ENCODE results near the gene RFTN1. TPM values are rescaled to one million over a fixed set of nuclear protein-coding genes. Genes with fewer than 3 reads are reported as not detected.

Gene RFTN1
- total and polyA plus RNA-seq, 10 of the 15 experiments (the other 5 are each of a cell fraction or from before 2014, with no cell fraction given), result 20.6 to 213 (median 147) TPM

- 70% methylated on average over 5 of the region's 5 CpGs for WGBS (ENCODE audit: insufficient coverage, insufficient replicate concordance, low lambda C conversion rate, missing lambda C conversion rate)
- Histone ChIP-seq H3K27ac (ENCODE audit: control insufficient read depth, insufficient read depth) (peak overlapping the region; percentile 5; the same call in 1 of the 2 replicates), H3K79me2 (ENCODE audit: control insufficient read depth, insufficient read depth, low read length) (peaks cover 97% of the 10 kb centered on the region), H3K4me3 (no peak overlapping the region), H3K36me3 (ENCODE audit: control insufficient read depth in 2 of 2, insufficient read depth in 2 of 2, low read length in 1 of 2) (peaks cover 7 to 20% of the 10 kb centered on the region in 2 experiments), H4K20me1 (ENCODE audit: control insufficient read depth, insufficient read depth) (0 out of 2 replicates have a peak, but pooled peaks cover 2% of the 10 kb centered on the region), H3K4me1 (ENCODE audit: control insufficient read depth, insufficient read depth, low read length) (peaks cover 54% of the 10 kb centered on the region), H3K9me3 (replicated peaks; ENCODE audit: control insufficient read depth, insufficient read depth, low read length) (peaks cover 2% of the 10 kb centered on the region; the same call in 2 of the 3 replicates), H3K27me3 (replicated peaks in 1 of 2; ENCODE audit: control insufficient read depth in 2 of 2, insufficient read depth in 2 of 2, low read length in 1 of 2) (no peaks in the 10 kb centered on the region), H2AFZ (ENCODE audit: control insufficient read depth, low read depth, low read length) (no peak overlapping the region), H3K4me2 (ENCODE audit: control insufficient read depth, insufficient read depth) (no peak overlapping the region), H3K9ac (ENCODE audit: control insufficient read depth, insufficient read depth, low read length) (no peak overlapping the region)
- CTCF ChIA-PET, result interaction anchor here (0.9 to 4.1 kb wide), 6 partner anchors 14 to 208 kb away, joined by 3 to 29 read pairs (median 4); no protein-coding TSS in a partner anchor
- DNase-seq (ENCODE audit: low read depth, low spot score), result no peak
- ATAC-seq, result peak; percentile 39
- intact Hi-C loops (cut with micrococcal nuclease; ENCODE audit: unreplicated experiment), result no loop called here
- RAD21 ChIA-PET (ENCODE audit: unreplicated experiment), result interaction anchor here (1.0 to 7.0 kb wide), 8 partner anchors 10 to 158 kb away, joined by 3 to 70 read pairs (median 10); no protein-coding TSS in a partner anchor
- POLR2A ChIA-PET, result interaction anchor here (0.7 to 5.4 kb wide), 10 partner anchors 9 to 134 kb away, joined by 3 to 47 read pairs (median 6); no protein-coding TSS in a partner anchor
- in situ Hi-C loops (cut with MboI), result no loop called here
- no TSS peak for BruUV-seq (replicated peaks)
- no peak for FAIRE-seq
- SMC1A ChIA-PET (ENCODE audit: uncharacterized antibody, unreplicated experiment), result interaction anchor here (0.6 to 25.8 kb wide), 18 partner anchors 8 to 131 kb away, joined by 3 to 295 read pairs (median 4); no protein-coding TSS in a partner anchor
- TF ChIP-seq SMAD5 (IDR thresholded peaks at IDR 0.05; ENCODE audit: low read depth), result no peak
- TF ChIP-seq CREB1 (IDR thresholded peaks at IDR 0.05; ENCODE audit: low read depth), result no peak
- TF ChIP-seq, protein P1, sequence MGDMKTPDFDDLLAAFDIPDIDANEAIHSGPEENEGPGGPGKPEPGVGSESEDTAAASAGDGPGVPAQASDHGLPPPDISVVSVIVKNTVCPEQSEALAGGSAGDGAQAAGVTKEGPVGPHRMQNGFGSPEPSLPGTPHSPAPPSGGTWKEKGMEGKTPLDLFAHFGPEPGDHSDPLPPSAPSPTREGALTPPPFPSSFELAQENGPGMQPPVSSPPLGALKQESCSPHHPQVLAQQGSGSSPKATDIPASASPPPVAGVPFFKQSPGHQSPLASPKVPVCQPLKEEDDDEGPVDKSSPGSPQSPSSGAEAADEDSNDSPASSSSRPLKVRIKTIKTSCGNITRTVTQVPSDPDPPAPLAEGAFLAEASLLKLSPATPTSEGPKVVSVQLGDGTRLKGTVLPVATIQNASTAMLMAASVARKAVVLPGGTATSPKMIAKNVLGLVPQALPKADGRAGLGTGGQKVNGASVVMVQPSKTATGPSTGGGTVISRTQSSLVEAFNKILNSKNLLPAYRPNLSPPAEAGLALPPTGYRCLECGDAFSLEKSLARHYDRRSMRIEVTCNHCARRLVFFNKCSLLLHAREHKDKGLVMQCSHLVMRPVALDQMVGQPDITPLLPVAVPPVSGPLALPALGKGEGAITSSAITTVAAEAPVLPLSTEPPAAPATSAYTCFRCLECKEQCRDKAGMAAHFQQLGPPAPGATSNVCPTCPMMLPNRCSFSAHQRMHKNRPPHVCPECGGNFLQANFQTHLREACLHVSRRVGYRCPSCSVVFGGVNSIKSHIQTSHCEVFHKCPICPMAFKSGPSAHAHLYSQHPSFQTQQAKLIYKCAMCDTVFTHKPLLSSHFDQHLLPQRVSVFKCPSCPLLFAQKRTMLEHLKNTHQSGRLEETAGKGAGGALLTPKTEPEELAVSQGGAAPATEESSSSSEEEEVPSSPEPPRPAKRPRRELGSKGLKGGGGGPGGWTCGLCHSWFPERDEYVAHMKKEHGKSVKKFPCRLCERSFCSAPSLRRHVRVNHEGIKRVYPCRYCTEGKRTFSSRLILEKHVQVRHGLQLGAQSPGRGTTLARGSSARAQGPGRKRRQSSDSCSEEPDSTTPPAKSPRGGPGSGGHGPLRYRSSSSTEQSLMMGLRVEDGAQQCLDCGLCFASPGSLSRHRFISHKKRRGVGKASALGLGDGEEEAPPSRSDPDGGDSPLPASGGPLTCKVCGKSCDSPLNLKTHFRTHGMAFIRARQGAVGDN (IDR thresholded peaks at IDR 0.05), result 0 out of 2 replicates have a peak, but pooled peaks have one; percentile 32
- no peak for TF ChIP-seq RFX5 (IDR thresholded peaks at IDR 0.05; ENCODE audit: low read depth, low read length)
- TF ChIP-seq BHLHE40 (IDR thresholded peaks at IDR 0.05; ENCODE audit: borderline replicate concordance in 1 of 2, low read depth in 2 of 2, low read length in 1 of 2), result no peak
- no peak for TF ChIP-seq NR2F1 (conservative IDR thresholded peaks at IDR 0.05)
- TF ChIP-seq REST (IDR thresholded peaks at IDR 0.05; ENCODE audit: low read depth, low read length), result no peak
- TF ChIP-seq DPF2 (IDR thresholded peaks at IDR 0.05), result no peak
- TF ChIP-seq BRCA1 (IDR thresholded peaks at IDR 0.05; ENCODE audit: low read depth, low read length), result no peak
- TF ChIP-seq ZNF384 (IDR thresholded peaks at IDR 0.05; ENCODE audit: borderline replicate concordance, low read depth, low read length), result no peak
- TF ChIP-seq GATAD2B (conservative IDR thresholded peaks at IDR 0.05; ENCODE audit: low read depth), result no peak
- peak; percentile 71; the same call in 1 of the 2 replicates for TF ChIP-seq SPI1 (IDR thresholded peaks at IDR 0.05; ENCODE audit: borderline replicate concordance, insufficient read depth, low read depth, low read length)
- TF ChIP-seq, protein P2, sequence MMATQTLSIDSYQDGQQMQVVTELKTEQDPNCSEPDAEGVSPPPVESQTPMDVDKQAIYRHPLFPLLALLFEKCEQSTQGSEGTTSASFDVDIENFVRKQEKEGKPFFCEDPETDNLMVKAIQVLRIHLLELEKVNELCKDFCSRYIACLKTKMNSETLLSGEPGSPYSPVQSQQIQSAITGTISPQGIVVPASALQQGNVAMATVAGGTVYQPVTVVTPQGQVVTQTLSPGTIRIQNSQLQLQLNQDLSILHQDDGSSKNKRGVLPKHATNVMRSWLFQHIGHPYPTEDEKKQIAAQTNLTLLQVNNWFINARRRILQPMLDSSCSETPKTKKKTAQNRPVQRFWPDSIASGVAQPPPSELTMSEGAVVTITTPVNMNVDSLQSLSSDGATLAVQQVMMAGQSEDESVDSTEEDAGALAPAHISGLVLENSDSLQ (IDR thresholded peaks at IDR 0.05), result peak; percentile 60
- no peak for TF ChIP-seq BCL11A (IDR thresholded peaks at IDR 0.05; ENCODE audit: low read depth, low read length)
- no peak for TF ChIP-seq HCFC1 (IDR thresholded peaks at IDR 0.05; ENCODE audit: low read length)
Measured at GRCh38 chr3:16498130-16498890, 15.2 kb downstream of the RFTN1 start.
